HTERT RPE-1 (cell line): ENCODE data around the gene WNT2B.

Experiments used
- in situ Hi-C: fragments of 300-500 bp; cut with MboI; formaldehyde crosslinking; loops from 4 replicates; pipeline ENCODE4 v1.14.3; 2020; ENCODE audit warnings: low sequenced_read_pairs

WNT2B gene

GRCh38 chr1:112504661-112505399, 3.9 kb upstream of the WNT2B start:
- in situ Hi-C loops, result no loop called here

GRCh38 chr1:112505400-112505785, 3.4 kb upstream of the WNT2B start:
- in situ Hi-C loops, result no loop called here

- in situ Hi-C loops, result no loop called here
Measured at GRCh38 chr1:112505878-112506277, 2.9 kb upstream of the WNT2B start.

GRCh38 chr1:112506306-112506705, 2.5 kb upstream of the WNT2B start:
- in situ Hi-C loops, result no loop called here

GRCh38 chr1:112506731-112507130, 2.0 kb upstream of the WNT2B start:
- in situ Hi-C loops, result no loop called here

GRCh38 chr1:112507336-112507735, 1.4 kb upstream of the WNT2B start:
- in situ Hi-C loops, result no loop called here

GRCh38 chr1:112507921-112508277, 866 bp upstream of the WNT2B start:
- in situ Hi-C loops, result no loop called here

GRCh38 chr1:112509005-112509659, 367 bp downstream of the WNT2B start:
- in situ Hi-C loops, result no loop called here

- in situ Hi-C loops, result no loop called here
Measured at GRCh38 chr1:112509660-112510178, 954 bp downstream of the WNT2B start.

GRCh38 chr1:112510340-112510739, 1.6 kb downstream of the WNT2B start:
- in situ Hi-C loops, result no loop called here

- in situ Hi-C loops, result no loop called here
Measured at GRCh38 chr1:112511897-112512296, 3.1 kb downstream of the WNT2B start.

- in situ Hi-C loops, result no loop called here
Measured at GRCh38 chr1:112513112-112513870, 4.5 kb downstream of the WNT2B start.

- in situ Hi-C loops, result no loop called here
Measured at GRCh38 chr1:112514901-112515300, 6.1 kb downstream of the WNT2B start.

- in situ Hi-C loops, result no loop called here
Measured at GRCh38 chr1:112515311-112516009, 6.7 kb downstream of the WNT2B start.

GRCh38 chr1:112516141-112516540, 7.4 kb downstream of the WNT2B start:
- in situ Hi-C loops, result no loop called here

GRCh38 chr1:112517231-112517630, 8.5 kb downstream of the WNT2B start:
- in situ Hi-C loops, result no loop called here

- in situ Hi-C loops, result no loop called here
Measured at GRCh38 chr1:112517646-112518045, 8.9 kb downstream of the WNT2B start.

- in situ Hi-C loops, result no loop called here
Measured at GRCh38 chr1:112518186-112518585, 9.4 kb downstream of the WNT2B start.

GRCh38 chr1:112520166-112520565, 11.4 kb downstream of the WNT2B start:
- in situ Hi-C loops, result no loop called here

- in situ Hi-C loops, result no loop called here
Measured at GRCh38 chr1:112522621-112523020, 13.9 kb downstream of the WNT2B start.

GRCh38 chr1:112524251-112524650, 15.5 kb downstream of the WNT2B start:
- in situ Hi-C loops, result no loop called here
